A375 (cell line): ENCODE measurements around the gene PRND. TPM values are rescaled to one million over a fixed set of nuclear protein-coding genes. Genes with fewer than 3 reads are reported as not detected.

Source experiments
- total RNA-seq: library from RNA; depleted of rRNA; stranded (reverse); fragments of >200 nt; shearing (Covaris generic); gene quantifications from 2 replicates; pipeline ENCODE4 v1.2.3, GENCODE V29; 2014; rRNA removed

The PRND gene
- total RNA-seq, result not detected in 2 replicates

GRCh38 chr20:4721719-4722118 lies at the start of gene PRND:
PRND (plus strand) TSS chr20:4721909; CDS start chr20:4724552, 2,643 bp downstream.

Other genes with a start within 250 kb of the PRND start
- gene PRNP, start 35.5 kb upstream of the PRND start, total RNA-seq, result 322 and 326 TPM in 2 replicates
- 0.41 and 0.69 TPM in 2 replicates for gene RASSF2, start 101.7 kb downstream of the PRND start, total RNA-seq